A673 (cell line): ENCODE data around the gene NKD2.

Experiments
- CTCF ChIP-seq: fragments of 300-800, 200-600 bp; sonication (generic); conservative IDR thresholded peaks from 2 replicates; pipeline ENCODE4 v1.5.1; 2017; ENCODE audit warnings: low read depth, mild to moderate bottlenecking, antibody characterized with exemption, low read length, moderate library complexity, mixed read lengths
- EZH2 ChIP-seq: fragments of 200-600 bp; sonication (generic); IDR thresholded peaks from 2 replicates; pipeline ENCODE4 v1.6.1; 2017; ENCODE audit warnings: borderline replicate concordance, low read depth, mild to moderate bottlenecking, mixed read lengths, antibody characterized with exemption, low read length; ENCODE audit not compliant: poor library complexity, severe bottlenecking

GRCh38 chr5:987761-988160, 20.8 kb upstream of the NKD2 start:
- TF ChIP-seq CTCF (no peak), EZH2 (no peak)
